NCI-H748 (cell line): ENCODE measurements around the gene SPRED2.
A peak's percentile ranks its signal among the peaks of the same experiment; 100 is the strongest.

Source experiments
- DNase-seq: peaks from one replicate; lab custom pipeline; 2025; ENCODE audit not compliant: unreplicated experiment; lab: John Stamatoyannopoulos, UW

SPRED2 gene

GRCh38 chr2:65388051-65388531, 44.3 kb downstream of the SPRED2 start:
- DNase-seq: no peak

GRCh38 chr2:65386989-65387388, 45.4 kb downstream of the SPRED2 start:
- DNase-seq: no peak

- no peak for DNase-seq
Observed at GRCh38 chr2:65386344-65386743, 46.1 kb downstream of the SPRED2 start.

- DNase-seq: no peak
Observed at GRCh38 chr2:65383541-65384488, 48.6 kb downstream of the SPRED2 start.

DNA sequence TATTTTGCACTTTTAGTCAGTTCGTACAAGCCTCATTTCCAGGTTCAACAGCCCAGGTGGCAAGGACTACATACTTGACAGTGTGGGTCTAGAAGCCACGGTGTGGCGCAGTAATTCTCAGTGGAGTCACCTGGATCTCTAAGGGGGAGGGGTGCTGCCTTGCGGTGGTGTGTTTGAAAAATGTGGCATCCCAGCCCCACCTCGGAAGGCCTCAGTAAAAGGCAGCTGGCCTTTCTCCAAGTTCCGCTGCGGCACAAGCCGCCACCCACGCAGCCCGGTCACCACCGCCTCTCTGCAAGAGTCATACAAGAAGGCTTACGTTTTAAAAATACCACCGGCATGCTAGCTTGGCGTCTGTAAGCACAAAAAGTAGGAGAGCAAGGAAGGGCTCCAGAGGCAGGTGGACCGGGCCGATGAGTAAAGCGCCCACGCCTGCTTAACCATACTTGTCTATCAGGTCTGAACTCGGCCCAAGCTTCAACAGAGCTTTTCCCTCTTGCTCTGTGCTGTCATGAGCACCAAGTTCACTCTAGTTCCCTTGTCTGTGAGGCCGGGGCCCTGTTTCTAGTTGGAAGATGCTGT, 49.5 kb downstream of the SPRED2 start:
- peak; percentile 53 for DNase-seq

DNA sequence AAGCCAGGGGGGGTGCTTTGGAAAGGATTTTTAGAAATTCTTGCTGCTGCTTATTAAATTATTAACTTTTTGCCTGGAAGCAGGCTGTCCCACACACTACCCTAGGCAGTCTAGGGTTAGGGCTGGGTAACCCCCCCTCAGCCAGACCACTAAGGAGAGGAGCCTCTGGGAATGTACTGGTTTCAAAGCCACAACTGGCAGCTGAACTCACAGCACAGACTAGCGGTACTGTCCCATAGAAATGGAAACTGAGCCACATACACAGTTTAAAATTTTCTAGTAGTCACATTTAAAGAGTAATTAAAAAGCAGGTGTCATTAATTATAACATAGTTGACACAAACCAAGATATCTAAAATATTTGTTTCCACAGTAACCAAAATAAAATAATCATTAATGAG, 50.1 kb downstream of the SPRED2 start:
- no peak for DNase-seq

- DNase-seq: no peak
Observed at GRCh38 chr2:65381607-65382051, 50.8 kb downstream of the SPRED2 start.

GRCh38 chr2:65380255-65380654, 52.1 kb downstream of the SPRED2 start:
- DNase-seq: no peak

DNA sequence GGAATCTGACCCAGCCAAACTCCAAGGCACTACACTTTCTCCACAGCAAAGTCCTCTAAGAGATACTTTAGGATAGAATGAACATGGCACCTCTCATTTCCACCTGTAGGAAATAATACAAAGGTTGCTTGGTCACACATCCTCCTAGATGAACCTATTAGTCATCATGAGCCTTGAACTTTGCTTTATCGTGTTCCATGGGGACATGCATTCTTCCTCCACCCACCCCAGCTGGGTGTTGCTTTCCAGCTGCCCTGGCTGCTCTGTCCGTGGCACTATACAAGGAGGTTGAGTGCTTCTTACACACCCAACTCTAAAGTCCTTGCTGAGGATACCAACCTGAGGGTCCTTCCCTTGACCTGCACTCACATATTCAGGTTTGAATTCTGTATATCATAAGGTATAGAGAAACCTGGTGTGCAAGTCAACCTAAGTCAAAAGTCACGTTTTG, 52.7 kb downstream of the SPRED2 start:
- DNase-seq: no peak

- DNase-seq: no peak
Observed at GRCh38 chr2:65379223-65379622, 53.2 kb downstream of the SPRED2 start.

- no peak for DNase-seq
Observed at GRCh38 chr2:65378290-65378689, 54.1 kb downstream of the SPRED2 start.

- DNase-seq: no peak
Observed at GRCh38 chr2:65377556-65378192, 54.7 kb downstream of the SPRED2 start.

- DNase-seq: no peak
Observed at GRCh38 chr2:65375723-65376122, 56.7 kb downstream of the SPRED2 start.

DNA sequence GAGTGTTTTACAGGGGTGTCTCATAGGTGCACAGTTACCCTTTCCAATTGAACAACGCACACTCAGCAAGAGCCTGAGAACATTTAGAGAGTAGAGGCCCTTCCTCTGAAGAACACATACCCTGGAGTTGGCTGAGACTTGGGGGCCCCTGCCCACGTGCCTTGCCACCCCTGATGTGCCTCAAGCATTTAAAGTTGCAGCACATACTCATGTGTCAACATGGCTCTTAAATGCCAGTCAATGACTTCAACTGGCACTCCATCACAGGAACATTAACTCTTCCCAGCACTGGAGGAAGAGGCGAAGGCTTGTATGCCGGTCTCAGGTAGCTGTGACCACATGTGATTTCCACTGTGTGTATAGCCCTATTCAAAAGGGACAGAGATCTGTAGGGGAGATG, 57.4 kb downstream of the SPRED2 start:
- DNase-seq: no peak

DNA sequence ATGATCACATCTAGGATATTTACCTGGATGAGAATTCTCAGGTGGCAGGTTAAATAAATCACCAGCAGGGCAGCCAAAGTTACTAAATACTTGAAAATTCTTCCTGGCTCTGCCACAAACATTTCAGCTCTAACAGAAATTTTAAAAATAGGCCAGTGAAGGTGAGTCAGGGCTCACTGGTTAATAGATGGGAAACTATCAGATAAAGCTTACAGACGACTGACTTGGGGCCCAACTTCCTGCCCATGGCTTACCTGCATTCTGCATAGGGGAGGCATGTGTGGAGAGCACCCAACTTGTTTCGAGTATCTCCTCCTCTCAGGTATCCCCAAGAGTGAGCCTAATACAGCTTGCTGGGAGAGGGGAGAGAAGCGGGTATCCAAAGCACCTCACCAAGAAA, 57.8 kb downstream of the SPRED2 start:
- DNase-seq: no peak

- no peak for DNase-seq
Observed at GRCh38 chr2:65373365-65373918, 59.0 kb downstream of the SPRED2 start.

- no peak for DNase-seq
Observed at GRCh38 chr2:65372619-65373018, 59.8 kb downstream of the SPRED2 start.

- DNase-seq: no peak
Observed at GRCh38 chr2:65371074-65371434, 61.3 kb downstream of the SPRED2 start.

- no peak for DNase-seq
Observed at GRCh38 chr2:65370387-65371073, 61.9 kb downstream of the SPRED2 start.

DNA sequence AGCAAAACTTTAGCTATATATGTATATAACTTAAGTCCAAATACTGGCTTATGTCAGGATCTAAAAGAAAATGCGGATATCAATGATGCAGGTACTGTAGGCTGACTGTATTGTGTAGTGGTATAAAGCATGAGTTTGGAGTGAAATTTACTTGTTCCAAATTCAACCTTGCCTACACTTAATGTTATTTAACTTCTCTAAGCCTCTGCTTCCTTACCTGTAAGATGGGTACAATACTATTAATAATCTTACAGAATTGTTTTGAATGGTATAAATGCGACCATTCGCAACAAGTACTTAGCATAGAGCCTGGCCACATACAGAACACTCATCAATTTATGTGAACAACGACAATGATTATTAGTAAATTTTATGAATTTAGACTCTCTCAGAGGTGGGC, 62.4 kb downstream of the SPRED2 start:
- DNase-seq: no peak

- no peak for DNase-seq
Observed at GRCh38 chr2:65369574-65369973, 62.8 kb downstream of the SPRED2 start.
